Measurements from ENCODE around the gene POPDC3.

GRCh38 chr6:105213272-105213671 lies 33.5 kb upstream of the POPDC3 start:
- TF ChIP-seq, protein P1, sequence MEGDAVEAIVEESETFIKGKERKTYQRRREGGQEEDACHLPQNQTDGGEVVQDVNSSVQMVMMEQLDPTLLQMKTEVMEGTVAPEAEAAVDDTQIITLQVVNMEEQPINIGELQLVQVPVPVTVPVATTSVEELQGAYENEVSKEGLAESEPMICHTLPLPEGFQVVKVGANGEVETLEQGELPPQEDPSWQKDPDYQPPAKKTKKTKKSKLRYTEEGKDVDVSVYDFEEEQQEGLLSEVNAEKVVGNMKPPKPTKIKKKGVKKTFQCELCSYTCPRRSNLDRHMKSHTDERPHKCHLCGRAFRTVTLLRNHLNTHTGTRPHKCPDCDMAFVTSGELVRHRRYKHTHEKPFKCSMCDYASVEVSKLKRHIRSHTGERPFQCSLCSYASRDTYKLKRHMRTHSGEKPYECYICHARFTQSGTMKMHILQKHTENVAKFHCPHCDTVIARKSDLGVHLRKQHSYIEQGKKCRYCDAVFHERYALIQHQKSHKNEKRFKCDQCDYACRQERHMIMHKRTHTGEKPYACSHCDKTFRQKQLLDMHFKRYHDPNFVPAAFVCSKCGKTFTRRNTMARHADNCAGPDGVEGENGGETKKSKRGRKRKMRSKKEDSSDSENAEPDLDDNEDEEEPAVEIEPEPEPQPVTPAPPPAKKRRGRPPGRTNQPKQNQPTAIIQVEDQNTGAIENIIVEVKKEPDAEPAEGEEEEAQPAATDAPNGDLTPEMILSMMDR (conservative IDR thresholded peaks at IDR 0.05; ENCODE audit: low read depth, low read length): no peak
- no peak for TF ChIP-seq EZH2phosphoT487 (IDR thresholded peaks at IDR 0.05; ENCODE audit: borderline replicate concordance, low read length)

Measured in PC-3 (cell line).